GM21528 (cell line): ENCODE results near the gene CKB.
A peak's percentile ranks its signal among the peaks of the same experiment; 100 is the strongest.
"Not testable (repeated sequence)": the region's sequence is repeated elsewhere in the genome, so short reads cannot be mapped to it uniquely, and the experiment has no call there.

Source experiments
- ATAC-seq: cut with Tn5 transposase; IDR thresholded peaks from one replicate; pipeline ENCODE4 v1.9.1; 2021; ENCODE audit warnings: mild to moderate bottlenecking, moderate library complexity; ENCODE audit not compliant: unreplicated experiment, low FRiP score

Gene CKB

DNA sequence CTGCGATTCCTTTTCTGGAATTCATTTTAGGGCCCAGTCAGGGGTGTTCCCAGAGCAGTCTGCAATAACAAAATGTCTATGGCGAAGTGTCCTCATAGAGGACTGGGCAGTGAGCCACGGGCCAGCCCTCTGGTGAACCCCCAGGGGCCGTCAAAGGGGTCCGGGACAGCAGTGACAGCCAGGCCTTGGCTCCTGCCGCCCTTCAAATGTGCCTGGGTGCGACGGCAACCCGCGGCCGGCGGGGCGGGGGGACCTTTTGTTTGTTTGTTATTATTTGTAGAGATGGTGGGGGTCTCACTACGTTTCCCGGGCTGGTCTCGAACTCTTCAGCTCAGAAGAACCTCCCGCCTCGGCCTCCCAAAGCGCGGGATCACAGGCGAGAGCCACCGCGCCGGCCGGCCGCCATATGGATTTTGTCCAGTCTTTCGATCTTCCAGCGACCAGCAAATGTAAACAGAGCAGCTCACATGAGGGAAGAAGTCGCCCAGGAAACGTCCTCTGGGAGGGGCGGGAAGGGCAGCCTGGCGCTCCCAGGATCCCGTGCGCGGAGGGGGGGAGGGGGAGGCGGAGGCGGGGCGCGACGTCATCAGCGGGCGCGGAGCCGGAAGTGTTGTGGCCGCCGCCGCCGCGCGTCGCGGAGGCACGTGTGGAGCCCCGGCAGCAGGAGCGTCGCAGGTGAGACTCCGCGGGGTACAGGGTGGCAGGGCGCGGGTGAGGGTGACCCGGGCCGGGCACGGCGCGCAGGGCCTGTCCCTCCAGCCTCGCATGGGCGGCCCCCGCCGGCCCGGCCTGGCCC is 6.2 kb upstream of the CKB start, which contains the start of gene TRMT61A:
Gene TRMT61A (plus strand): TSS at position 610 of the 796 bp plus-strand sequence. CDS start 783 bp downstream, outside the sequence.
- ATAC-seq, result peak; percentile 43

DNA sequence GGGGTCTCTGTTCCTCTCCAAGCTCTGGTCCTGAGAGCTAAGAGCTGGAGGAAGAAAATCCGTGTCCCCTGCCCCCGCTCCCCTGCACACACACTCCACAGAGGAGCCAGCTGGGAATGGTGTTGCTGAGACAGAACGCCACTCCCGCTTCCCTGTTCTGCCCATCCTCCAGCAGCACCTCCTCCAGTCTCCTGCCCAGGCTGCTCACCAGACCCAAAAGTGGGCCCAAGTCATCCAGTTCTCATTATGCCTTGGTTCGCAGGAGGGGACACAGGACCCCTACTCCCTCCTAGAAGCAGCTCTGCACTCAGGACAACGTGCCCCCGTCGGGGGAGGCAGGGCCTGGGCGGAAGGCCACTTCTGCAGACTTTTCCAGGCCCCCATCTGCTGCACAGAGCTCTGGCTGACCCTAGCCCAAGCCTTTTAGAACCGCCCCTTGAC is 5.5 kb upstream of the CKB start:
- ATAC-seq, result no peak

DNA sequence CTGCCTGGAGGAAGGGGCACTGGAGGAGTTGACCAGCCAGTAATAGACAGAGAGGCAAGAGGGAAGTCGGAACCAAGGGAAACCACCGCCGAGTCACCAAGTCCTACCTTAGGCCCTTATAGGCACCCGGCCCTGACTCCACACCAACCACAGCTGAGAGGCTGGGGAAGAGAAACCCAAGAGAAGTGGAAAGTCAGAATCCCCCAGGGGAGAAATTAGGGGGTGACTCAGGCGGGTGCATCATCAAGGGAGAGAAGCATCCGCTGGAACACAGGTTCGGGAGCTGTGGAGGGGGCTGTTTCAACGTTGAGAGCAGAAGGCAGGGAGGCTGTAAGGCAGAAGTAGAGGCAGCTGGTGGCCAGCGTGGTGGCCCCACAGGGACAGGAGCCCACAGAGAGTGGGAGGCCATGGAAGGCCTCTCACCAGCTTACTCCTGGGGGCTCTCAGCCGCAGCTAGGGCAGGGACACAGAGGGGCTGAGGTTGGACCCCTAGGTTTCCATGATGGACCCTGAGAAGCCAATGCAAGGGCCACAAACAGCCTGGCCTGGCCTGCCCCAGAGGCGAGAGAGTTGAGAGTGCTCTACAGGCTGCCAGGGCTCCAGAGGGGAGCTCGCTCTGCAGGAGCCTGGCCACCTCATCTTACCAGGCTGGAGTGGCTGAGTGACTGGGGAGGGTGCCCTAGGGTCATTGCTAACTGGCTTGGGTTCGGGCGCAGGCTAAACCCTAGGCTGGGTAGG is 4.9 kb upstream of the CKB start:
- no peak for ATAC-seq

DNA sequence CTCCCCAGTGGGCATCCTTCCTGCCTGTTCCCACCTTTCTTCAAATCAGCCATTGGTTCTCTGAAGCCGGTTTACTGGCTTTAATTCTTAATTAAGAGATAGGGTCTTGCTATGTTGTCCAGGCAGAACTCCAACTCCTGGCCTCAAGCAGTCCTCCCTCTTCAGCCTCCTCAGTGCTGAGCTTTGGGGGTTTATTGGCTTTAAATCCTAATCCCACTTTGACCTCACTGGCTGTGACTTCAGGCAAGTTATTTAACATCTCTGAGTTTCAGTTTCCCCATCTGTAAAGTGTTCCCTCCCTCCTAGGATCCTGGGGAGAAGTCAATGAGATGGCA is 4.3 kb upstream of the CKB start:
- ATAC-seq, result no peak

DNA sequence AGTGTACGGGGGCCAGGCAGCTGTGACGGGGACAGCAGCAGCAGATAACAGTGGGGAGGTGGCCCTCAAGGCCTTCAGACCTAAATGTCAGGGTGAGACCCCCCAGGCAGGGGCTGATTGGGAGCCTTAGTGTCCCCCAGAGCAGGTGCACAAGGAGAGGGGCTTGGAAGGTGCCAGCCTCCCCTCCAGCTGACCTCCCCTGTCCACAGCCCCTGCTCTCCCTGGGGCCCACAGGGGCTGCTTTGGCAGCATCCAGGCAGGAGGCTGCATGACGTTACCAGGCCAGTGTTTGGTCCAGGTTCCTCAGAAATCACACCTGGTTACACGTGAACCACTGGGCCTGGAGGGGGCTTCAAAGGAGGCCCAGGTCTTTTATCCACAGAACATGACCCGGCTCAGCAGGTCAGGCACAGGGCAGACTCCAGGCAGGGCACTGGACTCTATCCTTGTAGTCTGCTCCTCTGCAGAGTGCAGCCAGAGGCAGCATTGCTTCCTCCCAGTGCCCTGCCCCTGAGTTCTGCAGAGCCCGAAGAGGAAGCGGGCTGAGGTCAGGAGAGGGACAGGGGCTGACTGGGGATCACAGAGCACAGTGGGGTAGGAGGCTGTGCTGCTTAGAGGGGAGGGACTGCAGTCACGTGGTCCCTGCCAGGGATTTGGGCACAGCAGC is 3.8 kb upstream of the CKB start:
- ATAC-seq, result no peak

DNA sequence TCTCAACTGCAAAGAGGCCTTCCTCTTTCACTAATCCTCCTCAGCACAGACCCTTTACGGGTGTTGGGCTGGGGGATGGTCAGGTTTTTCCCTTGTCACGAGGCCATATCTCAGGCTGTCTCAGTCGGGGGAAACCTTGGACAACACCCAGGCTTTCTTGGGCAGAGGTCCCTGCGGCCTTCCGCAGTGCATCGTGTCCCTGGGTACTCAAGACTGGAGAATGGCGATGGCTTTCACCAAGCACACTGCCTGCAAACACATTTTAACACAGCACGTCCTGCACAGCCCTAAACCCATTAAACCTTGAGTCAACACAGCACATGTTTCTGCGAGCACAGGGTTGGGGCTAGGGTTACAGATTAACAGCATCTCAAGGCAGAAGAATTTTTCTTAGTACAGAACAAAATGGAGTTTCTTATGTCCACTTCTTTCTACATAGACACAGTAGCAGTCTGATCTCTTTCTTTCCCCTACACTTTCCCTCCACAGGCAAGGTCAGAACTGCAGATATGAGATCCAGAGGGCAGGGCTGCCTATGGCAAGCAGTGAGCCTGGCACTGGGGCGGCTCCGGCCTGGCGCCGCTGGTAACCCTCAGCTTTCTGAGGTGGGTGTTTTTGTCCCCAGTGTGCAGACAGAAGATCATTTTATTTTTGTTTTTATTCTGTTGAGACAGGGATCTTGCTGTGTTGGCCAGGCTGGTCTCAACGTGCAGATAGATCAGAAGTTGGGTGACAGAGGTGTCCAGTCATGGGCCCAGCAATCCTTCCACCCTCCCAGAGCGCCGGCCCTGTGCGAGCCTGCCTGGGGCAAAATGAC is 3.0 kb upstream of the CKB start:
- not testable (repeated sequence) for ATAC-seq

DNA sequence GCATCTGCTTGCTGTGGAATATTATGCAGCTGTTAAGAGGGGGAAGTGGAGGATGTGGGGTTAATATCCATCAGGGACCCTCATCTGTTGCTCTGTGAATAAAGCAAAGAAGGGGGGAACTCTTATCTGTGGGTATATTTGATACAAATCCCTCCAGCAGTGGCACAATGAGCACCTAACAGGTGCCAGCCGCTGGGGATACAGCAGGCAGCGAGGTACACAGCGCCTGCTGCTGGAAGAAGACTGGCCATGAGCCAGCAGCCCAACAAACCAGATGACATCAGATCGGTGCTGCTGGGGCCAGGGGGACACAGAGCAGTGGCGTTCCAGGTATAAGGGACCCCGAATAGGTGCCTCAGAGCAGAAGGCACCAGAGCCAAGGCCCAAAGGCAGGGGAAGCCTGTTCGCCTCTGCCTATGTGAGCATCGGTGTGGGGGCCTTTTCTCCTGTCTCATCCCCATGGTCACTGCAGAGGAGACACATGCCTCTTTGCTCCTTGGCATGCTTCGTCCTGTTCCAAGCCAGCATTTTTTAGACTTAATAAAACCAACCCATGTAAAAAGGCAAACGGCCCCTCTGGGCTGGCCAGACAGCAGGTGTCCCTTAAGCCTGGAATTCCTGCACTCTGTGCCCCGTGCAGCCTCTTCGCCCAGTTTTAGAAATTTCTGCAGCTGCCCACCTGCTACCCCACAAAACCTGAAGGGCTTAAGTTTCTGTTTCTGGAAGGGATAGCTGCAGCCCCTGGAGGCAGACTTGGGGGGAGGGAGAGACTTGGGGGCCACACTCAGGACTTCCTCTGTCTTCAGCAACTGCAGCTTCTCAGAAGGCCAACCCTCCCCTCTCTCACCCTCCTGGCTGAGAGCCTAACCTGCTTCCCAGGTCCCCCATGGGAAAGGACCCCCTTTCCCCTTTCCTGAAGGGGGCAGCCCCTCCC is 1.6 kb upstream of the CKB start:
- no peak for ATAC-seq

DNA sequence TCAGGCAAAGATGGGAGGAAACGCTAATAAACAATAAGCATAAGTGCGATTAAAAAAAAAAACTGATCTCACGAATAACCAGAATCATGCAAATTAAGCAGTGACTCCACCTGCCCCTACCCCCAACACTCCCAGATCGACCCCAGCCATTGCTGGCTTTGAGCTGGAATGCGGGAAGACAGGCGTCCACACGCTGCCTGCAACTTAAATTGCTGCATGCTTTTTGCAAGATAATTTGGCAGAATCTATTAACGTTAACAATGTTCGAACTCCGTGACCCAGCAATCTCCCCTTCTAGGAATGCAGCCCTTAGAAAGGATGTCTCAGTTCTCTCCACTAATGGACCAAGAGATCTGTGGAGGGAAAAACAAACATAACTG is 935 bp upstream of the CKB start:
- ATAC-seq, result no peak

DNA sequence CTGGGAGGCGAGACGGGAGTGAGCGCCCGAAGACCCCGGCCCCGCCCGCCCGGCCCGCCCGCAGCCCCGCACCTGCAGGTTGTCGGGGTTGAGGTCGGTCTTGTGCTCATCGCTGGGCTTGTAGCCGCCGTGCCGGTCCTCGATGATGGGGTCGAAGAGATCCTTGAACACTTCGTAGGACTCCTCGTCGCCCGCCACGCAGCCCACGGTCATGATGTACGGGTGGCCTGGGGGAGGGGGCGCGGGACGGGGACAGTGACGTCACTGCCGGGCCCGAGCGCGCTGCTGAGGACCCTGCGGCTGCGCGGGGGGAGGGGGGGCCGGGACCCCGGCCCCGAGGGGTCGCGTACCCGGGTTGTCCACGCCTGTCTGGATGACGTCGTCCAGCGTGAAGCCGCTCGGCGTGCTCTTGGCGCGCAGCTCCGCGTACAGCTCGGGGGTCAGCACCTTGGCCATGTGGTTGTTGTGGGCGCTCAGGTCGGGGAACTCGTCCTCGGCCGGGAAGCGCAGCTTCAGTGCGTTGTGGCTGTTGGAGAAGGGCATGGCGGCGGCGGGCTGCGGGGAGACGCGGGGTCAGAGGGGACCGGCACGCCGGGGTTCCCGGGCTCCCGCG is 573 bp downstream of the CKB start:
- no peak for ATAC-seq

DNA sequence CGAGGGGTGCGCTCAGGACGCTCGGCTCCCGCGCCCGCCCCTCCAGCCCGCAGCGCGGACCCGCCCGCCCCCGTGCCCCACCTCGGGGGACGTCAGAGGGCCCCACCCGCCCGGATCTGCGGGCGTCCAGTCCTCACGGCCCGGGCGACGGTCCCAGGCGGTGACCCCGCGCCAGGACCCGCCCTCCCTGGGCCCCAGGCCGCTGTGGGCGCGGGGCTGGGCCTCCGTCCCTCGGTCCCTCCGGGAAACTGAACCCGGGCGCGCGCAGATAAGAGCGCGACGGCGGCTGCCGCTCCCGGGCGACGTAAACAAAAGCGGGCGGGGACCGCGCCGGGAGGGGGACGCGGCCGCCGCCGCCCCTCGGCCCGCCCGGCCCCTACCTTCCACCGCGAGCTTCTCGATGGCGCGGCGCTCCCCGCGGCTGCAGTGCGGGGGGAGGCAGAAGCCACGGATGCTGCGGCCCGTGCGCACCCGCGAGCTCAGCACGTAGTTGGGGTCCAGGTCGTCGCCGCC is 1.1 kb downstream of the CKB start:
- no peak for ATAC-seq

DNA sequence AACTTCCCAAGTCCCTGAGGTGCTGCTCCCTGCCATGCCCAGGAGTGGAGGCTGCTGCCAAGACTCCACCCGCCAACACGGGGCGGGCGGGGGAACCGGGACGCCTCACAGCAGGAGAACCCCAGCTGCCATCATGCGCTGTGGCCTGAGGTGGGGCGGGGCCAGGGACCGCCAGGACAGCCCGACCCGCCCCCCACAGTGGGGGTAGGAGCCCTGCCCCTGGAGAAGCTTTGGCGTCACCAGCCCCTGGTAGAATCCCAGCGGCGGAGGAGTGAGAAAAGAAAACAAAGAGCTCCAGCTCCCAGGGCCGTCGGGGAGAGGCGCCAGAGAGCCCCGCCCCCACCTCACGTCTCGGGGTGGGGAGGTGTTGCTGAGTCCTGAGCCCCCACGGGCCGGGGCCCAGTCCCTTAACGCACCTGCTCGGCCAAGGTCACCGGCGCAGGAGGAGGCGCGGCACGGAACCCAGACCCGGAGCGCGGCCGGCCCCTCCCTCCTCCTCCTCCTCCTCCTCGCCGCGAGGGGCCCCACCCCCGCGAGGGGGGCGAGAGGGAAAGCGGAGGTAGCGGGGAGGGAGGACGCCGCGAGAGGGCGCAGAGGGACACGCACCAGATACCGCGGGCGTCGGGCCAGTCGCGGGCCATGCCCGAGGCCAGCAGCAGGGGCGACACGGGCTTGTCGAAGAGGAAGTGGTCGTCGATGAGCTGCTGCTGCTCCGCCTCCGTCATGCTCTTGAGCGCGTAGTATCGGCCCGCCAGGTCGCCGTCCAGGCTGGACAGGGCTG is 1.8 kb downstream of the CKB start:
- ATAC-seq, result peak; percentile 37

DNA sequence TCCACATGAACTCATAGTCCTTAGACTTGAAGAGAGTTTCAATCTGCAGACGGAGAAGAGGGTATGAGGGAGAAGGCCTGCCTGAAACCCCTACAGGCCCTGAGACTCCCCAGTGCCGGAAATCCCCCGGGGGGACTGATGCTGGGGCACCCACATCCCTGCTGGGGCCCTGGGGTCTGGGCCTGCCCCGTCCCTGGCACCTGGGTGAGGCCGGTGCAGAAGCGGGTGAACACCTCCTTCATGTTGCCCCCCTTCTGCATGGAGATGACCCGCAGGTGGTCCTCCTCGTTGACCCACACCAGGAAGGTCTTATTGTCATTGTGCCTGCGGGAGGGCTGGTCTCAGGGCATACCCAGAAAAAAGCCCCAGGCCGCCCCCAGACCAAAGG is 2.4 kb downstream of the CKB start:
- ATAC-seq, result no peak

DNA sequence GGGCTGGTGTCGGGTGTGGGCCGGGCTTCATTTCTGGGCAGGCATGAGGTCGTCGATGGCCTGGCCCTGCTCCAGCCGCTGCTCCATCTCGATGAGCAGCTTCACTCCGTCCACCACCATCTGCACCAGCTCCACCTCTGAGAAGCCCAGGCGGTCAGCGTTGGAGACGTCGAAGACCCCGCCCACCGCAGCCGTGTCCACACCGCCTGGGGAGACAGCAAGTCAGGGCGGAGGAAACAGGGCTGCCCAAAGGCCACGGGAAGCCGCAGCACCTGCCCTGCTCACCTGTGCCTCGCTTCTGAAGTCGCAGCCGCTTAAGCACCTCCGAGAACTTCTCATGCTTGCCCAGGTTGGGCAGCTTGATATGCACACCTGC is 2.8 kb downstream of the CKB start:
- ATAC-seq, result no peak

DNA sequence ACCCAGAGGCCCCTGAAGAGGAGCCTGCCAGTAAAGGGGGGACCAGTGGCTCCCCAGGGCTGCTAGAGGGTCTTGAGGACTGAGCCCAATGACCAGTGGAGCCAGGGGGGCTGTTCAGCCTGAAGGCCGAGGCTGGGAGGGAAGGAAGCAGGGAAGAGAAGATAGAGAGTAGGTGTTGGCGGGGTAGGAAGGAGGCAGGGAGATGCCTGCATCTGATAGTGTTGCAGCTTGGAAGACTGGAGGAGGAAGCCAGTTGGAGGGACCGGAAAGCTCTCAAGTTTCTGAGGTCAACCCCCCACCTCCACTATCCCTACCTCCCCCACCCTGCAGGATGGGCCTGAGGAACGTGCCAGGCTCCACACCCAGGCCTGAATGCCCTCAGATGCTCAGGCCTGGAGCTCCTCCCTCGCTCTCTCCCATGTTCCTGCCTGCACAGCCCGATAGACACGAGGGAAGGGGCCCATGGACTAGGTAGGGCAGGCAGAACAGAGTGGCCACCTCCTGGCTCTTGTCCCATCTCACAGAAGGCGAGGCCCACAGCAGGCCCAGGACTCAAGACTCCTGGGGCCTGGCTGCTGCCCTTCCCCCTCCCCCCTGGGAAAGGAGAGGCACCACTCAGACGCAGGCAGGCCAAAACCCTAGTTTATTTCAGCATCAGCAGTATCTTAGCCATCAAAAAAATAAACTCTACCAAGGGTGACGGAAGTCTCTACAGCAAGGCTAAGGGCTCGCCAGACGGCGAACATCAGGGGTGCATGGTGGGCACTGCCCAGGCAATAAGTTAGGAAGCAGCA is 3.4 kb downstream of the CKB start:
- ATAC-seq, result no peak

DNA sequence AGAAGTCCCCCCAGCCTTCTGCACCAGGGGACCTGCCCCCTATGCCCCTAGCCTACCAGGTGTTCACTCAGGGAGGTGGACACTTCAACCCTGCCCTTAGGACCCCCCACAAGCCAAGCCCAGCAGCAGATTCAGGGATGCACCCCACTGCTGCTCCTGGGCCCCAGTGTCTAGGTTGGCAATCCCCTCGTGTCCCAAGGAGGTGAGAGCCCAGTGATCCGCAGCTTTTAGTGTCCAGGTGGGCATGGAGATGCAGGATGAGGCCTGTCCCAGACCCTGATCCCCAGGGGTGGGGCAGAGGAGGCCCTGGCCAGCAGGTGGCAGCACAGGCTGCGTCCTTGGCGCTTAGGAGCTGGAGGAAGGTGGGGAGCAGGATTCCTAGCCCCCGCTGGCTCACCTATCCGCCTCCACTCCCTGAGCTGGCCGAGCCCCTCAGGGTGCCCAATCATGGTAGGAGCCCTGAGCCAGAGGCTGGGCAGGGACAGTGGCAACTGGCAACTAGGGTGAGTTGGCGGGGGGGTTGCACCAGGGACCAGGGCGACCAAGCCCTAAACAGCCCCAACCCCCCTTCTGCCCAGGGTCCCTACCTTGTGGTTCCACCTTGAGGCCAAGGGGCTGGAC is 4.1 kb downstream of the CKB start:
- ATAC-seq, result no peak

DNA sequence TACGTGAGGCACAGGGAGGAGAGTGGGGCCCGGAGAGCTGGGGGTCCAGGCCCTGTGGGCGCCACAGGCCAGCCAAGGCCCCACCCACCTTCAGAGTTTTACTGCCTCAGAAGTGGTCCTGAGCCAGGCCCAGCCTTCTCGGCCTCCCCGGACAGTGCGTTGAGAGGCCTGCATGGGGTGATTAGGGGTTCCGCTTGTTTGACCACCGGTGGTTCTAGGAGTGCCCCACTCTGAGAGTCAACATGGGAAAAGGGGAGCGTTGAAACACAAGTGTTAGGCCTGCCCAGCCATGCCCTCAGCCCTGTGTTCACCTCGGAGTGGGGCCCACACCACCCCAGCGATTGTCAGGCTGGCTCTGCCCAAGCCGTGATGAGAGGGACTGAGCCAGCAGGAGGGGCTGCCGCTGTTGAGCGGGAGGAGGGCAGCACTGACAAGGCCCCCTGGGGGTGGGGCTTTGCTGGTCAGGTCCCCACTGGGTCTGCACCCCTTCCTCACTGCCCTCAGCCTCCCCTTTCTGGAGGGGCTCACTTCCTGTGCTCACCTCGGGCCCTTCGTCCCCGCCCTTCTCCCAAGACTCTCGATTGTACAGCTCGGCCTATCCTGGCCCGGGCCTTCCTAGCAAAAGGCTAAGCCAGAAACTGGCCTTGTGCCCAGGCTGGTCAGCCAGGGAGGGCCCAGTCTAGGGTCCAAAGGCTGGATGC is 4.8 kb downstream of the CKB start:
- no peak for ATAC-seq
